Endothelial cell (in vitro differentiated cells): ENCODE data around the gene EPX. TPM values are rescaled to one million over a fixed set of nuclear protein-coding genes. Genes with fewer than 3 reads are reported as not detected.

ENCODE experiments used
- DNase-seq: peaks from one replicate; pipeline ENCODE4 v3.0.0; 2021; ENCODE audit warnings: low spot score
- H3K27ac Mint-ChIP-seq: one replicate; pipeline ENCODE4 v1.8.0; 2021; ENCODE audit warnings: mixed read lengths, inconsistent platforms; ENCODE audit not compliant: unreplicated experiment
- H3K27me3 Mint-ChIP-seq: one replicate; pipeline ENCODE4 v1.8.0; 2021; ENCODE audit warnings: mild to moderate bottlenecking, moderate library complexity, mixed read lengths, inconsistent platforms; ENCODE audit not compliant: unreplicated experiment
- H3K36me3 Mint-ChIP-seq: one replicate; pipeline ENCODE4 v1.8.0; 2021; ENCODE audit warnings: mild to moderate bottlenecking, low read depth, mixed read lengths, inconsistent platforms; ENCODE audit not compliant: unreplicated experiment
- H3K4me1 Mint-ChIP-seq: one replicate; pipeline ENCODE4 v1.8.0; 2021; ENCODE audit warnings: mild to moderate bottlenecking, mixed read lengths, inconsistent platforms; ENCODE audit not compliant: unreplicated experiment
- H3K4me3 Mint-ChIP-seq: one replicate; pipeline ENCODE4 v1.8.0; 2021; ENCODE audit warnings: mild to moderate bottlenecking, mixed read lengths, inconsistent platforms; ENCODE audit not compliant: unreplicated experiment
- H3K9me3 Mint-ChIP-seq: one replicate; pipeline ENCODE4 v1.8.0; 2021; ENCODE audit warnings: mixed read lengths, inconsistent platforms; ENCODE audit not compliant: unreplicated experiment
- CTCF ChIP-seq: fragments of 200-600 bp; sonication (generic); IDR thresholded peaks from one replicate; pipeline ENCODE4 v1.5.0; 2021; ENCODE audit warnings: antibody characterized with exemption; ENCODE audit not compliant: unreplicated experiment
- total RNA-seq: library from RNA; stranded (reverse); fragmentation: NEBNext Ultra II Directional; extraction: Animal tissue kit (Norgen Biotek cat#: 25700); gene quantifications from one replicate; pipeline ENCODE4 v1.2.1, GENCODE V29; 2021; ENCODE audit not compliant: unreplicated experiment

EPX gene
- total RNA-seq, 1 donor from 2014 or later: not detected

GRCh38 chr17:58150394-58150793, 42.1 kb upstream of the EPX start:
- no peak for DNase-seq
- no peaks in the 10 kb centered on the region for H3K36me3 Mint-ChIP-seq
- H3K27me3 Mint-ChIP-seq: peaks cover 1% of the 10 kb centered on the region
- H3K4me1 Mint-ChIP-seq: peaks cover 12% of the 10 kb centered on the region
- H3K27ac Mint-ChIP-seq: no peak overlapping the region
- no peaks in the 10 kb centered on the region for H3K9me3 Mint-ChIP-seq
- no peak overlapping the region for H3K4me3 Mint-ChIP-seq
- TF ChIP-seq CTCF: no peak

- Mint-ChIP-seq H3K27ac (peak overlapping the region; percentile 72), H3K4me1 (peaks cover 17% of the 10 kb centered on the region), H3K36me3 (no peaks in the 10 kb centered on the region), H3K27me3 (peaks cover 5% of the 10 kb centered on the region), H3K4me3 (no peak overlapping the region), H3K9me3 (no peaks in the 10 kb centered on the region)
- no peak for DNase-seq
- no peak for TF ChIP-seq CTCF
These were observed 39.5 kb upstream of the EPX start for GRCh38 chr17:58153046-58153445.

- H3K27ac Mint-ChIP-seq: peak overlapping the region; percentile 72
- peaks cover 17% of the 10 kb centered on the region for H3K4me1 Mint-ChIP-seq
- no peaks in the 10 kb centered on the region for H3K9me3 Mint-ChIP-seq
- no peak overlapping the region for H3K4me3 Mint-ChIP-seq
- no peak for DNase-seq
- no peaks in the 10 kb centered on the region for H3K36me3 Mint-ChIP-seq
- H3K27me3 Mint-ChIP-seq: peaks cover 5% of the 10 kb centered on the region
- TF ChIP-seq CTCF: no peak
These were observed 38.9 kb upstream of the EPX start for GRCh38 chr17:58153671-58154070.

- Mint-ChIP-seq H3K9me3 (no peaks in the 10 kb centered on the region), H3K27me3 (peaks cover 4% of the 10 kb centered on the region), H3K4me3 (peak overlapping the region; percentile 87), H3K4me1 (peaks cover 17% of the 10 kb centered on the region), H3K36me3 (no peaks in the 10 kb centered on the region), H3K27ac (peak overlapping the region; percentile 80)
- TF ChIP-seq CTCF: no peak
- DNase-seq: peak; percentile 43
These were observed 35.4 kb upstream of the EPX start for GRCh38 chr17:58156839-58157803.

GRCh38 chr17:58158181-58158580, 34.3 kb upstream of the EPX start:
- TF ChIP-seq CTCF: no peak
- Mint-ChIP-seq H3K9me3 (no peaks in the 10 kb centered on the region), H3K4me3 (no peak overlapping the region), H3K36me3 (no peaks in the 10 kb centered on the region), H3K27ac (no peak overlapping the region), H3K4me1 (peaks cover 8% of the 10 kb centered on the region), H3K27me3 (peaks cover 4% of the 10 kb centered on the region)
- no peak for DNase-seq
